Caco-2 (cell line): ENCODE results near the gene ITPRID1. TPM values are rescaled to one million over a fixed set of nuclear protein-coding genes. Genes with fewer than 3 reads are reported as not detected.

Experiments
- Bru-seq: library from RNA; stranded (reverse); fragments of 400-500 nt; gene quantifications from one replicate; lab custom pipeline; 2021; lab: Mats Ljungman, UMichigan
- BruChase-seq, 2 experiments: library from RNA; stranded (reverse); fragments of 400-500 nt; gene quantifications; one replicate each; lab custom pipeline; 2021; lab: Mats Ljungman, UMichigan
- BruUV-seq: library from RNA; stranded (reverse); fragments of 400-500 nt; replicated peaks from 2 replicates; lab custom pipeline; 2021; lab: Mats Ljungman, UMichigan
- CTCF ChIA-PET: fragments of 300-600 bp; sonication (Branson Sonifier 250); formaldehyde crosslinking; loops from one replicate; lab custom pipeline; 2022; ENCODE audit warnings: antibody characterized with exemption; lab: Charles Lee
- POLR2A ChIA-PET: fragments of 300-600 bp; sonication (Branson Sonifier 250); formaldehyde crosslinking; loops from one replicate; lab custom pipeline; 2022; ENCODE audit warnings: antibody characterized with exemption; lab: Charles Lee
- DNase-seq, 2 experiments: peaks; one replicate each; pipeline versions ENCODE4 v3.0.0 to v3.0.0-alpha.2; 2020 to 2022
- H3K27me3 ChIP-seq: replicated peaks from 2 replicates; pipeline ENCODE4 v1.6.0; 2011; ENCODE audit warnings: low read length; ENCODE audit not compliant: control insufficient read depth, insufficient read depth
- H3K36me3 ChIP-seq: 2 replicates; pipeline ENCODE4 v1.5.1; 2011; ENCODE audit warnings: low read length; ENCODE audit not compliant: control insufficient read depth, insufficient read depth
- H3K4me1 ChIP-seq: fragments of 250-450 bp; sonication (Bioruptor Pico); 2 replicates; pipeline ENCODE4 v1.5.1; 2020; ENCODE audit warnings: mild to moderate bottlenecking
- H3K4me3 ChIP-seq: 2 replicates; pipeline ENCODE4 v1.5.1; 2011; ENCODE audit warnings: low read depth, mild to moderate bottlenecking, control low read depth, low read length
- H3K9me3 ChIP-seq: fragments of 250-450 bp; sonication (Bioruptor Pico); 2 replicates; pipeline ENCODE4 v1.5.1; 2020; ENCODE audit warnings: mild to moderate bottlenecking, moderate library complexity
- H3K27ac Mint-ChIP-seq: one replicate; pipeline ENCODE4 v1.8.0; 2022; ENCODE audit warnings: mixed read lengths; ENCODE audit not compliant: unreplicated experiment
- H3K27me3 Mint-ChIP-seq: one replicate; pipeline ENCODE4 v1.8.0; 2022; ENCODE audit warnings: mixed read lengths; ENCODE audit not compliant: insufficient read depth, unreplicated experiment
- H3K36me3 Mint-ChIP-seq: one replicate; pipeline ENCODE4 v1.8.0; 2022; ENCODE audit warnings: mild to moderate bottlenecking, mixed read lengths; ENCODE audit not compliant: insufficient read depth, unreplicated experiment
- H3K4me1 Mint-ChIP-seq: one replicate; pipeline ENCODE4 v1.8.0; 2022; ENCODE audit warnings: low read depth, mixed read lengths; ENCODE audit not compliant: unreplicated experiment
- H3K4me3 Mint-ChIP-seq: one replicate; pipeline ENCODE4 v1.8.0; 2022; ENCODE audit warnings: mild to moderate bottlenecking, moderate library complexity, mixed read lengths; ENCODE audit not compliant: unreplicated experiment
- H3K9me3 Mint-ChIP-seq: one replicate; pipeline ENCODE4 v1.8.0; 2022; ENCODE audit warnings: mixed read lengths; ENCODE audit not compliant: unreplicated experiment
- intact Hi-C: fragments of 100-400 bp; cut with micrococcal nuclease; formaldehyde crosslinking; loops from one replicate; pipeline ENCODE4 v1.10.0; 2022; ENCODE audit not compliant: unreplicated experiment
- long read RNA-seq: library from polyadenylated mRNA; stranded (forward); transcript quantifications from one replicate; pipeline ENCODE4 v2.0.0, GENCODE V29; 2022
- total RNA-seq: library from RNA; stranded (reverse); gene quantifications from 2 replicates; pipeline ENCODE4 v1.2.3, GENCODE V29; 2022
- TF ChIP-seq, protein P1 (sequence below), 2 experiments: fragments of 200-600 bp in 1 of 2; IDR thresholded peaks; 1 replicate in 1 of 2; 2 replicates in 1 of 2; pipeline versions ENCODE4 v1.5.1 to v1.8.0; 2011 to 2022; ENCODE audit warnings: antibody characterized with exemption in 1 of 2, control low read depth in 1 of 2, inconsistent platforms in 1 of 2, low read depth in 1 of 2, low read length in 1 of 2, mild to moderate bottlenecking in 1 of 2, moderate library complexity in 1 of 2; ENCODE audit not compliant: insufficient read depth in 1 of 2, severe bottlenecking in 1 of 2, unreplicated experiment in 1 of 2

ITPRID1 gene
- total RNA-seq (0.09 and 0.26 TPM in 2 replicates), Bru-seq, nascent RNA (percentile 16 among the genes with signal in this experiment), BruChase-seq, experiment 1, labeled RNA remaining after a 2-hour chase (percentile 16 among the genes with signal in this experiment), BruChase-seq, experiment 2, labeled RNA remaining after a 6-hour chase (percentile 18 among the genes with signal in this experiment)
- long read RNA-seq: 0 reads

DNA sequence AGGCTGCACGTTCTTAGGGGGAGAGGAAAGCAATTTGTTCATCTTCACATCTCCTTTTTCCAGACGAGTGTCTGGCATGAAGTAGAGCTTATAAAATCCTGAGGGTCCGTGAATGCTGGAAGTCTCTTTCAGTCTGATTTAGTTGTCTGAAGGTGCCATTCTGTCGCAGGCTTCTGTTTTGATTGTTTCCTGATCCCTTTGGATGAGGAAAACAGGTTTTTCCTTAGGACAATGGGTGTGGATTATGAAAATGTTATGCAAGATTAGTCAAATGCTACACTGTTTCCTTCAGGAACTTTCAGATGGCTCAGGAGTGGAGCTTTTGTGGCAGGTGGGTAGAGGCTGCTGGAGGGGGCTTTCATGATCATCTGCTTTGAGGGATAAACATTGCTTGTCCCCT lies at the start of gene ITPRID1:
Gene ITPRID1 (plus strand): TSS at position 301 of the 400 bp plus-strand sequence. CDS start 38,935 bp downstream, outside the sequence.
- no peaks in the 10 kb centered on the region for H3K4me1 ChIP-seq
- H3K4me3 ChIP-seq: no peak within 1 kb of the TSS
- no peaks in the 10 kb centered on the region for H3K27me3 ChIP-seq
- H3K4me1 Mint-ChIP-seq: peaks cover 3% of the 10 kb centered on the region
- POLR2A ChIA-PET: no interaction called here
- CTCF ChIA-PET: no interaction called here
- intact Hi-C loops: no loop called here
- no TSS peak for BruUV-seq
- TF ChIP-seq, protein P1, sequence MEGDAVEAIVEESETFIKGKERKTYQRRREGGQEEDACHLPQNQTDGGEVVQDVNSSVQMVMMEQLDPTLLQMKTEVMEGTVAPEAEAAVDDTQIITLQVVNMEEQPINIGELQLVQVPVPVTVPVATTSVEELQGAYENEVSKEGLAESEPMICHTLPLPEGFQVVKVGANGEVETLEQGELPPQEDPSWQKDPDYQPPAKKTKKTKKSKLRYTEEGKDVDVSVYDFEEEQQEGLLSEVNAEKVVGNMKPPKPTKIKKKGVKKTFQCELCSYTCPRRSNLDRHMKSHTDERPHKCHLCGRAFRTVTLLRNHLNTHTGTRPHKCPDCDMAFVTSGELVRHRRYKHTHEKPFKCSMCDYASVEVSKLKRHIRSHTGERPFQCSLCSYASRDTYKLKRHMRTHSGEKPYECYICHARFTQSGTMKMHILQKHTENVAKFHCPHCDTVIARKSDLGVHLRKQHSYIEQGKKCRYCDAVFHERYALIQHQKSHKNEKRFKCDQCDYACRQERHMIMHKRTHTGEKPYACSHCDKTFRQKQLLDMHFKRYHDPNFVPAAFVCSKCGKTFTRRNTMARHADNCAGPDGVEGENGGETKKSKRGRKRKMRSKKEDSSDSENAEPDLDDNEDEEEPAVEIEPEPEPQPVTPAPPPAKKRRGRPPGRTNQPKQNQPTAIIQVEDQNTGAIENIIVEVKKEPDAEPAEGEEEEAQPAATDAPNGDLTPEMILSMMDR (IDR thresholded peaks at IDR 0.05; ENCODE audit: insufficient read depth in 1 of 2, low read depth in 1 of 2, low read length in 1 of 2, severe bottlenecking in 1 of 2, unreplicated experiment in 1 of 2): no peak
- peaks cover 17% of the 10 kb centered on the region for H3K9me3 Mint-ChIP-seq
- H3K36me3 ChIP-seq: no peaks in the 10 kb centered on the region
- no peak within 1 kb of the TSS for H3K27ac Mint-ChIP-seq
- peaks cover 12% of the 10 kb centered on the region; the same call in 1 of the 2 replicates for H3K9me3 ChIP-seq
- no peaks in the 10 kb centered on the region for H3K36me3 Mint-ChIP-seq
- no peak for DNase-seq
- H3K27me3 Mint-ChIP-seq: no peaks in the 10 kb centered on the region
- H3K4me3 Mint-ChIP-seq: no peak within 1 kb of the TSS

DNA sequence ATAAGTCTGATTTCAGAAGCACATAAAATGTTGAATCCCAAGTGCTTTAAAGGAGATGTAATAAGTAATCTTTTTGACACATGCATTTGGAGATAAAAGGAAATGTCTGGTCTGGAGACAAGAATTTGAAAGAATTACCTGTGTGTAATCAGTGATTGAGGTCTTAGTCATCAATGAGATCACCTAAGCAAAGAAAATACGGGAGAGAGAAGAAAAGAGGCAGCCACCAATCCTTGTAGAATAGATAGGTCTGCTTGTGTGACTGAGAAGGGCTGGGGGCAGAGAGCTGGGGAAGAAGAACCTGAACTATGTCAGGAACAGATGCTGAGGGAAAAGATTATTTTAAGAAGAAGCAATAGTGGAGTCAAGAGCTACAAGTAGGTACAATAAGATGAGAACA lies 49.3 kb upstream of the ITPRID1 start:
- Histone ChIP-seq H3K9me3 (no peaks in the 10 kb centered on the region), H3K4me1 (peaks cover 34% of the 10 kb centered on the region), H3K36me3 (no peaks in the 10 kb centered on the region), H3K4me3 (no peak overlapping the region), H3K27me3 (no peaks in the 10 kb centered on the region)
- peak in 1 of 2 experiments; percentile 27 for DNase-seq
- TF ChIP-seq, protein P1 (IDR thresholded peaks at IDR 0.05; ENCODE audit: insufficient read depth in 1 of 2, low read depth in 1 of 2, low read length in 1 of 2, severe bottlenecking in 1 of 2, unreplicated experiment in 1 of 2): no peak
- Mint-ChIP-seq H3K27me3 (no peaks in the 10 kb centered on the region), H3K36me3 (peaks cover 6% of the 10 kb centered on the region), H3K4me3 (peak overlapping the region; percentile 65), H3K9me3 (peaks cover 20% of the 10 kb centered on the region), H3K4me1 (peaks cover 50% of the 10 kb centered on the region), H3K27ac (peak overlapping the region; percentile 88)
- ChIA-PET POLR2A (no interaction called here), CTCF (no interaction called here)
- no TSS peak for BruUV-seq
- intact Hi-C loops: no loop called here

DNA sequence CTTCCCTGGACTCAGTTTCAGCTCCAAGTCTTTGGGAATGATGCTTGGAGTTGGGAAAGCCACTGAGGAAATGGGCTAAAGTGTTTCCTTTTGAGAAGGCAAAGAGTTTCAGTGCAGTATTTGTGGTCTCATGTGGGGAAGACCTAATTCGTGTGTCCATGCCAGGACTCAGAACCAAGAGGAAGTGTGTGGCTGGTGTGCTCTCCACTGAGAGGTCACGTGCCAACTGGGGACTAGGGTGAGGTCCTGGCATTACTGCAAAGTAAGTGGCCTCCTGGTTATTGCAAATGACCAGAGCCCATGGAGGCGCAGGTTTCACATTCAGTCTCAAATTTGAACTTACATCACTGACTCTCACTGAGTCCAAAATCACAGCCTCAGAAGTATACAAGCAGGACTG lies 48.6 kb upstream of the ITPRID1 start:
- no peak overlapping the region for H3K4me3 ChIP-seq
- no peaks in the 10 kb centered on the region for H3K9me3 ChIP-seq
- peak overlapping the region; percentile 65 for H3K4me3 Mint-ChIP-seq
- peaks cover 20% of the 10 kb centered on the region for H3K9me3 Mint-ChIP-seq
- H3K4me1 ChIP-seq: peaks cover 34% of the 10 kb centered on the region
- BruUV-seq: TSS peak; percentile 90
- POLR2A ChIA-PET: no interaction called here
- peaks cover 51% of the 10 kb centered on the region for H3K4me1 Mint-ChIP-seq
- H3K27me3 ChIP-seq: no peaks in the 10 kb centered on the region
- intact Hi-C loops: no loop called here
- H3K27ac Mint-ChIP-seq: peak overlapping the region; percentile 88
- TF ChIP-seq, protein P1 (IDR thresholded peaks at IDR 0.05; ENCODE audit: insufficient read depth in 1 of 2, low read depth in 1 of 2, low read length in 1 of 2, severe bottlenecking in 1 of 2, unreplicated experiment in 1 of 2): no peak
- no peaks in the 10 kb centered on the region for H3K36me3 ChIP-seq
- H3K36me3 Mint-ChIP-seq: peaks cover 6% of the 10 kb centered on the region
- no peak for DNase-seq
- no peaks in the 10 kb centered on the region for H3K27me3 Mint-ChIP-seq
- CTCF ChIA-PET: no interaction called here
